SK-N-SH treated with all-trans-retinoic acid at 6 μM for 48 hours (cell line): Measurements from ENCODE around the gene CPNE5.

Experiments used
- ATAC-seq: fragments of 200-7000 bp; cut with Tn5 transposase; 3 replicates; pipeline ENCODE4 v1.9.1; 2020; ENCODE audit warnings: mild to moderate bottlenecking, moderate library complexity
- ARNTL ChIP-seq: fragments of 450-650 bp; formaldehyde crosslinking; IDR thresholded peaks from 2 replicates; pipeline ENCODE4 v1.5.0; 2020; ENCODE audit warnings: low read depth, mild to moderate bottlenecking, moderate library complexity, borderline replicate concordance
- BACH2 ChIP-seq: fragments of 250-450 bp; sonication (Bioruptor Pico); IDR thresholded peaks from 2 replicates; pipeline ENCODE4 v1.9.0; 2021; ENCODE audit warnings: mild to moderate bottlenecking, borderline replicate concordance
- CREB5 ChIP-seq: fragments of 250-450 bp; sonication (Bioruptor Pico); IDR thresholded peaks from 2 replicates; pipeline ENCODE4 v1.5.1; 2020; ENCODE audit warnings: low read depth, mild to moderate bottlenecking, moderate library complexity
- CSDC2 ChIP-seq: fragments of 250-450 bp; sonication (Bioruptor Pico); IDR thresholded peaks from 2 replicates; pipeline ENCODE4 v1.5.0; 2020; ENCODE audit warnings: mild to moderate bottlenecking, moderate library complexity
- CSRNP3 ChIP-seq: fragments of 250-450 bp; sonication (Bioruptor Pico); IDR thresholded peaks from 2 replicates; pipeline ENCODE4 v1.5.1; 2021; ENCODE audit warnings: mild to moderate bottlenecking, moderate library complexity
- ESRRG ChIP-seq: fragments of 250-450 bp; sonication (Bioruptor Pico); IDR thresholded peaks from 2 replicates; pipeline ENCODE4 v1.6.1; 2021; ENCODE audit warnings: mild to moderate bottlenecking
- ISL1 ChIP-seq: fragments of 250-450 bp; sonication (Bioruptor Pico); IDR thresholded peaks from 2 replicates; pipeline ENCODE4 v2.1.2; 2022; ENCODE audit warnings: mild to moderate bottlenecking, moderate library complexity
- OSR1 ChIP-seq: fragments of 250-450 bp; sonication (Bioruptor Pico); IDR thresholded peaks from 2 replicates; pipeline ENCODE4 v1.8.0; 2022; ENCODE audit warnings: moderate library complexity, mild to moderate bottlenecking, inconsistent platforms
- PATZ1 ChIP-seq: fragments of 250-450 bp; sonication (Bioruptor Pico); IDR thresholded peaks from 2 replicates; pipeline ENCODE4 v1.8.0; 2020; ENCODE audit warnings: mild to moderate bottlenecking, moderate library complexity, borderline replicate concordance
- PPARA ChIP-seq: fragments of 250-450 bp; sonication (Bioruptor Pico); IDR thresholded peaks from 2 replicates; pipeline ENCODE4 v1.5.0; 2020; ENCODE audit warnings: mild to moderate bottlenecking, borderline replicate concordance
- RARB ChIP-seq: fragments of 250-450 bp; sonication (Bioruptor Pico); IDR thresholded peaks from 2 replicates; pipeline ENCODE4 v1.8.0; 2021; ENCODE audit warnings: mild to moderate bottlenecking, moderate library complexity
- SNAI2 ChIP-seq: fragments of 250-450 bp; sonication (Bioruptor Pico); IDR thresholded peaks from 2 replicates; pipeline ENCODE4 v1.5.0; 2020; ENCODE audit warnings: mild to moderate bottlenecking, moderate library complexity
- TCF4 ChIP-seq: fragments of 250-450 bp; sonication (Bioruptor Pico); IDR thresholded peaks from 2 replicates; pipeline ENCODE4 v1.8.0; 2021; ENCODE audit warnings: mild to moderate bottlenecking, moderate library complexity, borderline replicate concordance
- TOX ChIP-seq: fragments of 250-450 bp; sonication (Bioruptor Pico); IDR thresholded peaks from 2 replicates; pipeline ENCODE4 v1.8.0; 2021; ENCODE audit warnings: mild to moderate bottlenecking, moderate library complexity, borderline replicate concordance
- ZFP3 ChIP-seq: fragments of 250-450 bp; sonication (Bioruptor Pico); IDR thresholded peaks from 2 replicates; pipeline ENCODE4 v1.5.0; 2020; ENCODE audit warnings: mild to moderate bottlenecking, moderate library complexity
- ZFP30 ChIP-seq: fragments of 450-650 bp; formaldehyde crosslinking; IDR thresholded peaks from 2 replicates; pipeline ENCODE4 v1.5.0; 2022; ENCODE audit warnings: mild to moderate bottlenecking, moderate library complexity
- ZNF565 ChIP-seq: fragments of 450-650 bp; formaldehyde crosslinking; conservative IDR thresholded peaks from 2 replicates; pipeline ENCODE4 v1.5.0; 2020; ENCODE audit warnings: low read depth, mild to moderate bottlenecking, moderate library complexity
- ZNF70 ChIP-seq: fragments of 450-650 bp; formaldehyde crosslinking; IDR thresholded peaks from 2 replicates; pipeline ENCODE4 v1.5.0; 2020; ENCODE audit warnings: mild to moderate bottlenecking, moderate library complexity
- ZNF8 ChIP-seq: fragments of 450-650 bp; formaldehyde crosslinking; IDR thresholded peaks from 2 replicates; pipeline ENCODE4 v1.5.0; 2020; ENCODE audit warnings: mild to moderate bottlenecking, moderate library complexity
- TF ChIP-seq, protein P1 (sequence below): fragments of 250-450 bp; sonication (Bioruptor Pico); IDR thresholded peaks from 2 replicates; pipeline ENCODE4 v1.8.0; 2021; ENCODE audit warnings: low read depth, mild to moderate bottlenecking, moderate library complexity, borderline replicate concordance
- TF ChIP-seq, protein P2 (sequence below): fragments of 250-450 bp; sonication (Bioruptor Pico); IDR thresholded peaks from 2 replicates; pipeline ENCODE4 v1.5.0; 2020; ENCODE audit warnings: mild to moderate bottlenecking, moderate library complexity

CPNE5 gene

GRCh38 chr6:36752886-36753506 lies 86.2 kb downstream of the CPNE5 start:
- ATAC-seq, result no peak

DNA sequence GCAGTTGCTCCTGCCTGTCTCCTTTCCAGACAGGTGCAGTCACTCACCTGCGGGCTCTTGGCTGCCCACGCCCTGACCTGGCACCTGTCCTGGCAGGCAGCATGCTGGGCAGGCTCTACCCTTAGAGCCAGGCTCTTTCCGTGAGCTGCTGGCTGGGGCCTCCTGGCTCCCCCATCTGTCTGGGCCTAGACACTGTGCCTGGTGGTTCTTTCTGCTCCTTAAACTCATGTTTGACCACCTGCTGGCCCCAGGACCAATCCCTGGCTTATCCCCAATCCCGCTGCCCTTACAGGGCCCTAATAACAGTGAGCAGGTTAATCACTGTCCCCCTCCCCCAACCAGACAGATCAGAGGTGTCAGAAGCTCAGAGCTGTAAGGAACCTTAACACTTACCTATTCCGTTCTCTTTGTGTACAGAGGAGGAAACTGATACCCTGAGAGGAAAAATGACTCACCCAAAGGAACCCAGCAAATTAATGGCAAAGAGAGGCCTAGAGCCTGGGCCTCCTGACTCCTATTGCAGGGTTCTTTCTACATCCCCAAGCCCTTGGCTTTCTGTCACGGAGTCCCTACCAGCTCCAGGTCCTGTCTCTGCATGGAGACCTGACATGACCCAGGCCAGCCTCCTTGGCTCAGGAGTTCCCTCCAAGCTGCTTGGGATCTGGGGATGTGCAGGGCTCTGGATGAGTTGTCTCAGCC lies 86.9 kb downstream of the CPNE5 start:
- TF ChIP-seq CSDC2 (CRISPR knock-in tag), result no peak
- ATAC-seq, result peak; percentile 35; the same call in 2 of the 3 replicates

More at GRCh38 chr6:36752886-36753506, 86.2 kb downstream of the CPNE5 start:
- TF ChIP-seq CSDC2 (CRISPR knock-in tag), result no peak
- TF ChIP-seq PPARA, result no peak
- TF ChIP-seq TCF4, result no peak
- TF ChIP-seq BACH2 (CRISPR knock-in tag), result no peak
- TF ChIP-seq ZFP3 (CRISPR knock-in tag), result no peak
- no peak for TF ChIP-seq ESRRG (CRISPR knock-in tag)
- TF ChIP-seq, protein P1, sequence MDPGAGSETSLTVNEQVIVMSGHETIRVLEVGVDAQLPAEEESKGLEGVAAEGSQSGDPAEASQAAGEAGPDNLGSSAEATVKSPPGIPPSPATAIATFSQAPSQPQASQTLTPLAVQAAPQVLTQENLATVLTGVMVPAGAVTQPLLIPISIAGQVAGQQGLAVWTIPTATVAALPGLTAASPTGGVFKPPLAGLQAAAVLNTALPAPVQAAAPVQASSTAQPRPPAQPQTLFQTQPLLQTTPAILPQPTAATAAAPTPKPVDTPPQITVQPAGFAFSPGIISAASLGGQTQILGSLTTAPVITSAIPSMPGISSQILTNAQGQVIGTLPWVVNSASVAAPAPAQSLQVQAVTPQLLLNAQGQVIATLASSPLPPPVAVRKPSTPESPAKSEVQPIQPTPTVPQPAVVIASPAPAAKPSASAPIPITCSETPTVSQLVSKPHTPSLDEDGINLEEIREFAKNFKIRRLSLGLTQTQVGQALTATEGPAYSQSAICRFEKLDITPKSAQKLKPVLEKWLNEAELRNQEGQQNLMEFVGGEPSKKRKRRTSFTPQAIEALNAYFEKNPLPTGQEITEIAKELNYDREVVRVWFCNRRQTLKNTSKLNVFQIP (CRISPR knock-in tag), result no peak

GRCh38 chr6:36751833-36752186 lies 87.4 kb downstream of the CPNE5 start:
- ATAC-seq, result no peak
- TF ChIP-seq OSR1 (CRISPR knock-in tag) (no peak), ZNF70 (CRISPR knock-in tag) (no peak), ZFP30 (CRISPR knock-in tag) (no peak), CSRNP3 (CRISPR knock-in tag) (no peak), TOX (CRISPR knock-in tag) (no peak), RARB (no peak), ZFP3 (CRISPR knock-in tag) (no peak), PPARA (no peak), ZNF565 (no peak), PATZ1 (no peak), ARNTL (CRISPR knock-in tag) (no peak), CREB5 (CRISPR knock-in tag) (no peak), CSDC2 (CRISPR knock-in tag) (no peak), ZNF8 (CRISPR knock-in tag) (no peak), ISL1 (CRISPR knock-in tag) (no peak), SNAI2 (no peak)
- TF ChIP-seq, protein P2, sequence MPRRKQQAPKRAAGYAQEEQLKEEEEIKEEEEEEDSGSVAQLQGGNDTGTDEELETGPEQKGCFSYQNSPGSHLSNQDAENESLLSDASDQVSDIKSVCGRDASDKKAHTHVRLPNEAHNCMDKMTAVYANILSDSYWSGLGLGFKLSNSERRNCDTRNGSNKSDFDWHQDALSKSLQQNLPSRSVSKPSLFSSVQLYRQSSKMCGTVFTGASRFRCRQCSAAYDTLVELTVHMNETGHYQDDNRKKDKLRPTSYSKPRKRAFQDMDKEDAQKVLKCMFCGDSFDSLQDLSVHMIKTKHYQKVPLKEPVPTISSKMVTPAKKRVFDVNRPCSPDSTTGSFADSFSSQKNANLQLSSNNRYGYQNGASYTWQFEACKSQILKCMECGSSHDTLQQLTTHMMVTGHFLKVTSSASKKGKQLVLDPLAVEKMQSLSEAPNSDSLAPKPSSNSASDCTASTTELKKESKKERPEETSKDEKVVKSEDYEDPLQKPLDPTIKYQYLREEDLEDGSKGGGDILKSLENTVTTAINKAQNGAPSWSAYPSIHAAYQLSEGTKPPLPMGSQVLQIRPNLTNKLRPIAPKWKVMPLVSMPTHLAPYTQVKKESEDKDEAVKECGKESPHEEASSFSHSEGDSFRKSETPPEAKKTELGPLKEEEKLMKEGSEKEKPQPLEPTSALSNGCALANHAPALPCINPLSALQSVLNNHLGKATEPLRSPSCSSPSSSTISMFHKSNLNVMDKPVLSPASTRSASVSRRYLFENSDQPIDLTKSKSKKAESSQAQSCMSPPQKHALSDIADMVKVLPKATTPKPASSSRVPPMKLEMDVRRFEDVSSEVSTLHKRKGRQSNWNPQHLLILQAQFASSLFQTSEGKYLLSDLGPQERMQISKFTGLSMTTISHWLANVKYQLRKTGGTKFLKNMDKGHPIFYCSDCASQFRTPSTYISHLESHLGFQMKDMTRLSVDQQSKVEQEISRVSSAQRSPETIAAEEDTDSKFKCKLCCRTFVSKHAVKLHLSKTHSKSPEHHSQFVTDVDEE (CRISPR knock-in tag), result no peak
